Duodenal mucosa (tissue), 2 donors: ENCODE data around the gene CLSTN1.

Source experiments
- H3K27ac ChIP-seq: one replicate; pipeline ENCODE4 v1.7.0; 2013; ENCODE audit warnings: low read depth, low read length
- H3K27me3 ChIP-seq, 2 donors: one replicate each; pipeline ENCODE4 v1.7.0; 2013; ENCODE audit warnings: low read length in 2 of 2, control low read depth in 1 of 2; ENCODE audit not compliant: insufficient read depth in 2 of 2, control insufficient read depth in 1 of 2
- H3K36me3 ChIP-seq, 2 donors: one replicate each; pipeline ENCODE4 v1.7.0; 2013; ENCODE audit warnings: low read length in 2 of 2, control low read depth in 1 of 2; ENCODE audit not compliant: insufficient read depth in 2 of 2, control insufficient read depth in 1 of 2
- H3K4me1 ChIP-seq, 2 donors: one replicate each; pipeline ENCODE4 v1.7.0; 2013; ENCODE audit warnings: low read length in 2 of 2, control low read depth in 1 of 2; ENCODE audit not compliant: insufficient read depth in 2 of 2, control insufficient read depth in 1 of 2
- H3K4me3 ChIP-seq, 2 donors: one replicate each; pipeline ENCODE4 v1.7.0; 2013; ENCODE audit warnings: low read length in 2 of 2, low read depth in 1 of 2
- H3K9ac ChIP-seq, 2 donors: one replicate each; pipeline ENCODE4 v1.7.0; 2013; ENCODE audit warnings: low read length in 2 of 2, low read depth in 1 of 2
- H3K9me3 ChIP-seq, 2 donors: one replicate each; pipeline ENCODE4 v1.7.0; 2013; ENCODE audit warnings: low read length in 2 of 2, control low read depth in 1 of 2; ENCODE audit not compliant: control insufficient read depth in 1 of 2

The CLSTN1 gene

DNA sequence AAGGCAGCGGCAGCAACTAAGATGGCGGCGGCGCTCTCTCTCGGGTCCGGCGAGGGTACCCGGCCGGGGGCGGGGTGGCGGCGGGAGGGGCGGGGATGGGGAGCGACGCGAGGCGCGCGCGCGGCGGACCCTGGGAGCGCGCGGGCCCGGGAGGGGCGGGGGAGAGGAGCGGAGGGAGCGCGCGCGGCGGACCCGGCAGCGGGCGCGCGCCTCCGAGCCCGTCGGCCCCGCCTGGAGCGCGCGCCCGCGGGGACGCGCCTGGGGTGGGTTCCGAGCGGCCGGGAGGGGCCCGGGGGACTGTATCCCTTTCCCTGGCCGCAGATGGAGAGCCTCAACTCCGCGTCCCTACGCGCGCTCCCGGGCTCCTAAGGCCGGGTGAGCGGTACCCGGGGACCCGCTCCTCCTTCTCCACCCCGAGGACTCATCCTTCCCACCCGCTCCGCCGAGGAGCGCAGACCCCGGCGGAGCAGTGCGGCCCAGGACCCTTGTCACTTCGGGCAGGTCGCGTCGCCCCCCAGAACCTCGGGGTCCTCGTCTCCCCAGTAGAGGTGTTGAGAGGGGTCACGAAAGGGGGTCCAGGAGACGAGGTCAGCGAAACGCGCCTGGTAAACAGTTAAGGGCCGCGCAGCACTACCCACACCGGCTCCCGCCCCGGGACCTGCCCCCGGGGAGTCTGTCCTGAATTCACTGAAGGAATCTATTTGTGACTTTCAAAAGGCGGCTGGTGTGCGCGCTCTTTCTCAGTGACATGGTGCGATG lies at the start of gene CLSTN1:
CLSTN1 (minus strand) TSS at position 23 of the 759 bp plus-strand sequence. CDS start 232 bp downstream, outside the sequence.
- Histone ChIP-seq H3K36me3 (no peaks in the 10 kb centered on the region), H3K4me3 (peak within 1 kb of the TSS; percentile 91 to 96), H3K27me3 (no peaks in the 10 kb centered on the region), H3K27ac (peak within 1 kb of the TSS; percentile 72), H3K9ac (peak within 1 kb of the TSS; percentile 77 to 82), H3K9me3 (no peaks in the 10 kb centered on the region), H3K4me1 (peaks cover 34 to 39% of the 10 kb centered on the region in 2 donors)

DNA sequence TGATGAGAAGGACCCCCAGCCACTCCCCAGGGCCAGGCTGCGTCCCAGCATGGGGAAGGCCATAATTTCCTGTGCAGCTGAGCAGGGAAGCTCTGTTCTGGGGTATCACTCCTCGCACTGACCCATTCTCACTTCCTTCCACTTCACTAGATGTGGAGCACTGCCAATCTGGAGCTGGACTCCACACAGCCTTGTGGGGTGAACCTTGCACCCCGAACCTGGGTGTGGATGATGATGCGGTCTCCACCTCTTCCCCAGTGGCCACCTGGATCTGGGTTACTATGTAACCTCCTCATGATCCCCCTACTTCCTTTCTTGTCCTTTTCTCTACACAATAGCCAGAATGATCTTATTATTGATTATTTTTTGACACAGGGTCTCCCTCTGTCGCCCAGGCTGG lies 49.6 kb upstream of the CLSTN1 start:
- H3K36me3 ChIP-seq, result peaks cover 0 to 11% of the 10 kb centered on the region in 2 donors
- H3K4me1 ChIP-seq, result peaks cover 38 to 47% of the 10 kb centered on the region in 2 donors
- peak overlapping the region in 1 of 2 donors; percentile 36 for H3K4me3 ChIP-seq
- peak overlapping the region; percentile 41 to 59 for H3K9ac ChIP-seq
- H3K9me3 ChIP-seq, result no peaks in the 10 kb centered on the region
- peak overlapping the region; percentile 59 for H3K27ac ChIP-seq
- no peaks in the 10 kb centered on the region for H3K27me3 ChIP-seq

DNA sequence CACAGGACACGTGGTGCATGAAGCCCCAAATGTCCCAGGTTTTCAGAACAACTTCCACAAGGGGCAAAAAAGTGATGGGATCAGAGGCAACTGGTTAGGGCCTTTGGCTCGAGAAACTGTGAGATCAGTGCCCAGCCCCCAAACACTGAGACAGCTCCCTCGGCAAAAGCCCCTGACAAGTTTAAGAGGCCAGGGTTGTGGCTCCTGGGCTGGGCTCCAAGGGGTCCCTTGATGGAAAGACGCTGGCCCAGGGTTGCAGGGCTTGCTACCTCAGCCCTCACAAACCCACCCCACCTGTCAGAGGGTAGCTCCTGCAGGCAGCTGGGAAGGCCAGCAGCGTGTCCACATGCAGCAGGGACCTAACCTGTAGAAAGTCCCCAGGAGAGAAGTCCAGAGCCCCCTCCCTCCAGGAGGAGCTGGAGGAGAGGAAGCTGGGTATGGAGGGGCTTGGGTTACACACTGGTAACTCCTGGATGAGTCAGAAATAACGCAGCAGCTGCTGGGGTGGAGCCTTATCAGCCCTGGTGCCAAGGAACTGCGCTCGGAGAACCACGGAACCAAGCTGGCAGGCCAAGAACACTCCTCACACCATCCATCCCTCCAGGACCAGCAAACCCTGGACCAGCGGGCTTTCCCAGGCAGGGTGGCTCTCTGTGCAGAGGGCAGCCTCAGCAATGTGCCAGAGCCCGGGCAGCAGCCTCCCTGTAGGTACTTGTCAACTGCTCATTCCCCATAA lies 48.8 kb upstream of the CLSTN1 start:
- no peaks in the 10 kb centered on the region for H3K9me3 ChIP-seq
- H3K36me3 ChIP-seq, result peaks cover 2 to 11% of the 10 kb centered on the region in 2 donors
- peak overlapping the region; percentile 59 for H3K27ac ChIP-seq
- peak overlapping the region in 1 of 2 donors; percentile 36 for H3K4me3 ChIP-seq
- H3K4me1 ChIP-seq, result peaks cover 30 to 39% of the 10 kb centered on the region in 2 donors
- H3K9ac ChIP-seq, result peak overlapping the region; percentile 44 to 59
- no peaks in the 10 kb centered on the region for H3K27me3 ChIP-seq

DNA sequence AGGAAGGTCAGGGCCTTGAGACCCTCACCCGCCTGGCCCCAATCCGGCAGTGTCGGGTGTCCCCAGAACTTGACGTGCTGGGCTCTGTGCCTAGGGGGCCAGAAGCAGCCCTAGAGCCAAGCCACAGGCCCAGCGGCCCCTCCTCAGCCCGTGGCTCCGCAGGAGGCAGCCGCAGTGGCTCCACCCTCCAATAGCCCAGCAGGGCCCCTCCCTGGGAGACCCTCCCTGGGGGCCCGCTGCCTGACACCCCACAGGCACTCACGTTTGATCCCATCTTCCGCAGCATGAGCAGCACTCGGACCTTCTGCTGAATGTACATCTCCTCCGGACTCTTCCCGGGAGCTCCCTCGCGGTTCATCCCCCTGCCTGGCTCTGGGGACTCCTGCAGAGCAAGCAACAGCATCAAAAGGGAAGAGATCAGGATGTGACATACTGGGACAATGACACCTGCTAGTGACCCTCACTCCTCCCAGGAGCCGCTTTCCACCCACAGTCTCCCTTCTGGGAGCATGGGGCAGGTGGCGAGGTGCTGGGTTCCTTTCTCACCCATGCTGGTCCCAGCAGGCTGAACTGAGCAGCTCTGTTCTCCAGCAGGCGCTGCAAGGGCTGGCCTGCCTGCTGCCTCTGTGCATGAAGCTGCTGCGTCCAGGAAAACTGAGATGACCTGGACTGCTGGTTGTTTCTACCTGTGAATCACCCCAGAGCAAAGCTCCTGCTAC lies 48.1 kb upstream of the CLSTN1 start:
- H3K27me3 ChIP-seq, result no peaks in the 10 kb centered on the region
- no peak overlapping the region for H3K4me3 ChIP-seq
- peaks cover 3 to 11% of the 10 kb centered on the region in 2 donors for H3K36me3 ChIP-seq
- no peaks in the 10 kb centered on the region for H3K9me3 ChIP-seq
- no peak overlapping the region for H3K27ac ChIP-seq
- H3K4me1 ChIP-seq, result peaks cover 29 to 38% of the 10 kb centered on the region in 2 donors
- peak overlapping the region; percentile 44 to 59 for H3K9ac ChIP-seq

DNA sequence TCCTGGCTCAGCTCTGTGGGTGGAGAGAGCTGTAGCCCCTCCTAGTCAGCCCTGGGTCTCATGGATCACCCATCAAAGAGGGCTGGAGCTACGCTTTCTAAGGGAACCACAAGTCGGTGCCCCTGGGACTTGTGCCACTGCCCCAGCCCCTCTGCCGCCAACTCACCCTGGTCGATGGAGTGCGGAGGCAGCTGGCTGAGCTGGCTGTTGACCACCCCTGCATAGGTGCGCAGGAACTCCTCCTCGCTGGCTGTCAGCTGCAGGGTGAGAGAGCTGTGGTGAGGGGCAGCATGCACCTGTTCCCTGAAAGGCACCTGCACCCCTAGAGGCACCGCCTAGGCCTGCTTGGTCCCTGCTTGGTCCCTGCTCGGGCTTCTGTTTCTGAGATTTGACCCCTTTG lies 47.3 kb upstream of the CLSTN1 start:
- Histone ChIP-seq H3K9me3 (no peaks in the 10 kb centered on the region), H3K9ac (no peak overlapping the region), H3K27ac (no peak overlapping the region), H3K36me3 (peaks cover 3 to 11% of the 10 kb centered on the region in 2 donors), H3K4me1 (peaks cover 29 to 38% of the 10 kb centered on the region in 2 donors), H3K27me3 (no peaks in the 10 kb centered on the region), H3K4me3 (no peak overlapping the region)

DNA sequence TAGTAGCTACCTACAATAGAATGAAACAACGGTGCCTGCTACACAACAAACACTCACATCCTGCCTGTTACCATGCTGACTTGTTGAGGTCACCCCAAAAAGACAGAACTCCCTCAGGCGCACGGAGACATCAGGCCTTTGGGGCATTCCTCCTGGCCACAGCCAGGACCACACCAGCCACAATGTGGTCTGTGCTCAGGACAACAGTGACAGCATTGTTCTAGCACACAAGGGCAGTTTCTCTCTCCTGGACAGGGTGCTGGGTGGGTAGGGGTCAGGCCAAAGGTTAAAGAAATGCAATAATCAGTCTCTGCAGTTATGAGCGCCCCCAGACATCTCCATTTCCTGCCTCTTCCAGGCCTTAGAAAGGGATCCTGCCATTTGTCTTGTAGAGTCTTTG lies 46.8 kb upstream of the CLSTN1 start:
- no peak overlapping the region for H3K4me3 ChIP-seq
- no peak overlapping the region for H3K9ac ChIP-seq
- peaks cover 3 to 11% of the 10 kb centered on the region in 2 donors for H3K36me3 ChIP-seq
- H3K27me3 ChIP-seq, result no peaks in the 10 kb centered on the region
- H3K27ac ChIP-seq, result no peak overlapping the region
- no peaks in the 10 kb centered on the region for H3K9me3 ChIP-seq
- H3K4me1 ChIP-seq, result peaks cover 29 to 38% of the 10 kb centered on the region in 2 donors

DNA sequence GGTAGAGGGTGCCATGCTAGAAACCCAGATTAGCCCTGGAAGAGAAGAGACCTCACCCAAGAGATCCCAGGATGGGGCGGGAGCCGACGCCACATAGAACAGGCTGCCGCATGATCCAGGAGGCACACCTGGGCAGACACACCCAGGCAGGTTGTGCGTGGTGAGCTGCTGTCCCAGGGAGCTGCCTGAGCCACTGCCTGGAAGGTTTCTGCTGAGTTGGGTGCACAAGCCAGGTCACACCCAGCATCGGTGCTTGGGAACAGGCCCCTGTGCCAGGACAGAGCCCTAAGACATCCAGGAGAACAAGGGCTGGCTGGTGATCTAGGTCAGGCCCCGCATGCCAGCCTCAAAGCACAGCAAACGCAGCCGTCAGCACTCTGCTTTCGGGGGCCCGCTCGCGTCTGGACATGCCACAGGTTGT lies 46.1 kb upstream of the CLSTN1 start:
- no peaks in the 10 kb centered on the region for H3K9me3 ChIP-seq
- H3K27me3 ChIP-seq, result no peaks in the 10 kb centered on the region
- peaks cover 24 to 34% of the 10 kb centered on the region in 2 donors for H3K4me1 ChIP-seq
- no peak overlapping the region for H3K4me3 ChIP-seq
- no peak overlapping the region for H3K9ac ChIP-seq
- no peak overlapping the region for H3K27ac ChIP-seq
- H3K36me3 ChIP-seq, result peaks cover 3 to 11% of the 10 kb centered on the region in 2 donors

DNA sequence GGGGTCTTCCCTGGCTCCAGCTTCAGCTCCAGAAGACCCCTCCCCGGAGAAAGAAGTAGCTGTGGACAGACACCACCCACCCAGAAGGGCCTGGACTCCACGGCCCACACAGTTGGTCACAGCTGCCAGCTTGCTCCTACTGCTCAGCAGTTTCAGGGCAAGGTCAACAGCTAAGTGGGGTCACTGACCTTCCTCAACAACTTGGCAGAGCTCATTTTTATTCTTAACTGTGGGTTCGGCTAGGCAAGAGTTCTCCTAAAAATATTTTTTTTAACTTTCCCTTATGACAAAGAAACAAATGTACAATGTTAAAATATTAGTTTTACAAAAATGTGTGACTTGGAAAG lies 44.5 kb upstream of the CLSTN1 start:
- H3K27me3 ChIP-seq, result no peaks in the 10 kb centered on the region
- H3K4me3 ChIP-seq, result no peak overlapping the region
- H3K9me3 ChIP-seq, result no peaks in the 10 kb centered on the region
- no peak overlapping the region for H3K27ac ChIP-seq
- H3K9ac ChIP-seq, result no peak overlapping the region
- H3K4me1 ChIP-seq, result peaks cover 14 to 18% of the 10 kb centered on the region in 2 donors
- peaks cover 6 to 15% of the 10 kb centered on the region in 2 donors for H3K36me3 ChIP-seq

DNA sequence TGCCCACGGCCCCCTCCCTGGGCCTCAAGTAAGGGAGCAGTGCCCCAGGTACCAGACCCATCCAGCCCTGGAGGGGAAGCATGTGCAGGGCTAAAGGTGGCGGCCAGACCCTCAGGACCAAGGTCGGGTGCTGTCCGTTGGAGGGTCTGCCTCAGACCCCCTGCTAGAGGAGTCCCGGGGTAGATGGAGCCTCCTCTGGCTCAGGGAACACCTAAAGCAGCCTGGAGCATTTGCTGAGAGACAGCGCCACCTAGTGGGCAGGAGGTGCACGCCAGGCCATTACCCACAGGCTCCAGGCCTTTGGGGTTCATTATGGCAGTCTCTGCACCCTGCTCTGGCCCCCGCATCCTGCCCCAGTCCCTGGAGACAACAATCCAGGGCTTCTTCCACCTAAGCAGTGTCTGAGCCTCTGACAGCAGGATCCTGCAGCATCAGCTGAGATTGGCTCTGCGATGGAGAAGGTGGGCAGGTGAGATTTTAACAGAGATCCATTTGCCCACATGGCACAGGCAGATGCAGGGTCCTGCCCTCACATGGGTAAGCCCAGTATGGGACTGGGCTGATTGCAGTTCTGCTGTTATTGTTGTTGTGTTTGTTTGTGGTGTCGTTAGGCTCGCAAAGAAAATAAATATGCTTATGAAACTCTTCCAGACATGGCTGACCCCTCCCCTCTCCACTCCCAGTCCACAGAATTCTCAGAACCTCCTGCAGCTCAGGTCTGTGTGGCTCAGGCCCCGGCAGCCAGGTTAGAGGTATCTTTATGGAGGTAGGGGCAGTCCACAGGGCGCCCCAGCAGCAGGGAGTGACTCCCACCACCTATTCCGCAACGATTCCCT lies 43.9 kb upstream of the CLSTN1 start:
- Histone ChIP-seq H3K27ac (no peak overlapping the region), H3K9ac (no peak overlapping the region), H3K9me3 (no peaks in the 10 kb centered on the region), H3K36me3 (peaks cover 6 to 19% of the 10 kb centered on the region in 2 donors), H3K4me3 (no peak overlapping the region), H3K27me3 (no peaks in the 10 kb centered on the region), H3K4me1 (peaks cover 8 to 12% of the 10 kb centered on the region in 2 donors)
